Measurements from ENCODE around the gene ACSM2A.
"Not testable (repeated sequence)": the region's sequence is repeated elsewhere in the genome, so short reads cannot be mapped to it uniquely, and the experiment has no call there.

DNA sequence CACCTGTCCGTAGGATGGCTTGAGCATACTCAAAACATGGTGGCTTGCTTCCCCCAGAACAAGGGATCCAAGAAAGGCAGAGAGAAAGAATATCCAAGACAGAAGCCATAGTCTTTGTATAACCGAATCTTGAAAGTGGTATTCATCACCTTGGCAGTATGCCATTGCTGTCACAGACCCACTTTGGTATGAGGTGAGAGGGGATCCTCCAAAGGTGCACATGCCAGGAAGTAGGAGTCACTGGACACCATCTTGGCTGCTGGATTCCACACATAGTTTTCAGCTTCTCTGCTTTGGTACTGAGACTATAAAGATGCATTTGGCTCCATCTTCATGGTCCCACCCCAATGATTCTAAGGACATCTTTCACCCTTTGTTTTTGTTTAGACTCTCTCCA lies 23.9 kb upstream of the ACSM2A start:
- not testable (repeated sequence) for TF ChIP-seq POLR2A, POLR2AphosphoS5 (IDR thresholded peaks at IDR 0.05)
